NCI-H226 (cell line): ENCODE data around the gene TAF11L6.
"Not testable (repeated sequence)": the region's sequence is repeated elsewhere in the genome, so short reads cannot be mapped to it uniquely, and the experiment has no call there.

Source experiments
- DNase-seq: peaks from one replicate; pipeline ENCODE4 v3.0.0-alpha.2; 2015

The TAF11L6 gene

GRCh38 chr5:17528369-17528768 lies at the start of gene TAF11L6:
TSS of gene TAF11L6 (plus strand) at chr5:17528669.
- DNase-seq, result not testable (repeated sequence)

GRCh38 chr5:17481378-17481777 lies 47.1 kb upstream of the TAF11L6 start:
- no peak for DNase-seq

DNA sequence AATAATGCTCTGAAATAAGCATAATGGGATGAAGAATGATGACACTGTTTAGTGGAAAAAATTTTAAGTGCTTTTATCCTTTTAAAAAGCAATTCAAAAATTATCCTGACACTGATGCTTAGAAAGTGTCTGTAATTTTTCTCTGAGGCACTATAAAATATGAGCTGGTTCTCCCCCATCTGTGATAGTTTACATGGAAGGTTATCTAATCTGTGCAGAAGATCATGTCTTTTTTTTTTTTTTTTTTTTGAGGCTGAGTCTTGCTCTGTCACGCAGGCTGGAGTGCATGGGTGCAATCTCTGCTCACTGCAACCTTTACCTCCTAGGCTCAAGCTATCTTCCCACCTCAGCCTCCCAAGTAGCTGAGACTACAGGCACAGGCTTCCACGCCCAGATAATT lies 45.7 kb upstream of the TAF11L6 start:
- DNase-seq, result no peak

DNA sequence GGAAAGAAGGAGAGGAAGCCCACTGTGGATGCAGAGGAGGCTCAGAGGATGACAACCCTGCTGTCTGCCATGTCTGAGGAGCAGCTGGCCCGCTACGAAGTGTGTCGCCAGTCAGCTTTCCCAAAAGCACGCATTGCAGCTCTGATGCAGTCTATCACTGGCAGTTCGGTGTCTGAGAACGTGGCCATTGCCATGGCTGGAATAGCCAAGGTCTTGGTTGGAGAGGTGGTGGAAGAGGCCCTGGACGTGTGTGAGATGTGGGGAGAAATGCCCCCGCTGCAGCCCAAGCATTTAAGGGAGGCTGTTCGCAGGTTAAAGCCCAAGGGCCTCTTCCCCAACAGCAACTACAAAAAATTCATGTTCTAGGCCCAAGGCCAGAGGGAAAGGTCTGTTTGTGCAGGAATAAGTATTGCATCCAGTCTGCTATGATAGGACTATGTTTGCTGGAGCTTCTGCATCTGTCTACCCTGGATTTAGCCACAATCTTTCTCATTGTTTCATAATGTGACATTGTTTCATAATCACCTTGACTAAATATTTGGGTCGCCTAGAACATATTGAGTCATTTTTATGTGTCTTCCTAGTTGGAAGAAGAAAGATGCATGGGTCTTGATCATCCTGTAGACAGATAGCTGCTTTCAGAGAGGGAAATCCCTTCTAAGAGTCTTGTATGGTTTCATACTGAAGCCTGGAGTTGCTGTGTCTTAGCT lies 41.9 kb upstream of the TAF11L6 start:
- DNase-seq, result not testable (repeated sequence)

DNA sequence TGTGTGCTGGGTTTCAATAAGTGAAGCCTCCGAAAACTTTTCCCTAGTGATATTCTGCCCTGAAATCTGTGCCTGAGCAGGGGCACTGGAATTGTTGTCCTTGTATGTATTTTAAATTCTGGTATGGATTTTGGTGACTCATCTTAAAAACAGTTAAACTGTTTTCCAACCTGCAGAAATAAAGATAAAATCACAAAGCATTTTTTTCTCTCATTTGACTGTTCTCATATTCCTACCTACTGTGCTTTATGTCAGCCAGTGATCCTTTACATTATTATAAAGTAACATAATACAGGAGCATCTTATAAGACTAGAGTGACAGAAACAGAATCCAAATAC lies 41.3 kb upstream of the TAF11L6 start:
- no peak for DNase-seq

- DNase-seq, result not testable (repeated sequence)
Measured at GRCh38 chr5:17491257-17491656, 37.2 kb upstream of the TAF11L6 start.

DNA sequence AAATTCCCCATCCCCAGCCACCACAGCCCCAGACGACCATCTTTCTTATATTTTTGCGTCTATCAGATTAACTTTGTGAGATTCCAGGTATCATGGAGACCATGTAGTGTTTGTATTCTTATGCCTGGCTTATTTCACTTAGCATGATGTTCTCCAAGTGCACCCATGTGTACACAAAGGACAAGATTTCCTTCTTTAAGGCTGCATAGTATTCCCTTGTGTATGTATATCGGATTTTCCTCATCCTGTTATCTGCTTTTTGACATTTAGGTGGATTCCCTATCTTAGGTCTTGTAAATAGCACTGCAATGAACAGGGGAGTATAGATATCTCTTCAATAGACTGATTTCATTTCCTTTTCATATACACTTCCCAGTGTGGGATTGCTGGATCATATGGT lies 35.7 kb upstream of the TAF11L6 start:
- no peak for DNase-seq

- DNase-seq, result no peak
Measured at GRCh38 chr5:17497446-17497845, 31.0 kb upstream of the TAF11L6 start.

- DNase-seq, result not testable (repeated sequence)
Measured at GRCh38 chr5:17497931-17498330, 30.5 kb upstream of the TAF11L6 start, which contains the start of gene TAF11L2. TSS of gene TAF11L2 (plus strand) at chr5:17498231.

DNA sequence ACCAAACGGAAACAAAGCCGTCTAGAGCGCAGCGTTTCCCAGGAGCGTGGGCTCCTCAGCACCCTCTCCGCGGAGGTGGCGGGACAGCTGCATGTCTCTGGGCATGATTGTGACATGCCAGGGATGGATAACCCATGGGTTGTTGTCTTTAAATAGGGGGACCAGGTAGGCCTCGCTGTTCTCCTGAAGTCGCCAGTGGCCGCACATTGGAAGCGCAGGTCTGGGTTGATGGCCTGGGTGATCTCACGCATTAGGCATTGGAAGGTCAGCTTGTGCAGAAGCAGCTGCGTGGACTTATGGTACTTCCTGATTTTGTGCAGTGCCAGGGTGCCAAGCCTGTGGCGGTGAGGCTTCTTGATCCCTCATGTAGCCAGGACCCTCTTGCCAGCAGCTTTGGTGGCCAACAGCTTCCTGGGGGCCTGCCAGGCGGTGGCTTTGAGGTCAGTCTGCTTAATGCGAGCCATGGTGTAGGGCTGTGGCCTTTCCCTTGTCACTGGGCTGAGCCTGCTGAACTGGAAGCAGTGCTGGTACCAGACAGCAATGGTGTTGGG lies 16.6 kb upstream of the TAF11L6 start:
- DNase-seq, result no peak

DNA sequence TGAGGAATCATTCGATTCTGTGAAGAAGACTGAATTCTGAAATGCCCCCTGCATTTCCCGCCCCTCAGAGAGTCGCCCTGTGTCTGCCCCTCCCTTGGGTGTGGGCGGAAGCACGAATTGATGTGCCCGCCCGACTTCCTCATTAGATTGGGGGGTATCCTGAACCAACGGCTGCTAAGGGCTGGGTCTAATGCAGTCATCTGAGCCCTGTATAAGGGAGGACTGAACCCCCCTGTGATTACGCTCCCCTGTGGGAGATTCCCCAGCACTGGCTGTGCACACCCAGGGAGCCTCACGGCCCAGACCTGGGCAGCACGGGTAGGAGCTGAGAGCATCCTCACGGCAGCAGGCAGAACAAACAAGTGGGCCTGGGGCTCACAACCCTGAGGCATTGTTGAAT lies 10.9 kb upstream of the TAF11L6 start:
- not testable (repeated sequence) for DNase-seq

DNA sequence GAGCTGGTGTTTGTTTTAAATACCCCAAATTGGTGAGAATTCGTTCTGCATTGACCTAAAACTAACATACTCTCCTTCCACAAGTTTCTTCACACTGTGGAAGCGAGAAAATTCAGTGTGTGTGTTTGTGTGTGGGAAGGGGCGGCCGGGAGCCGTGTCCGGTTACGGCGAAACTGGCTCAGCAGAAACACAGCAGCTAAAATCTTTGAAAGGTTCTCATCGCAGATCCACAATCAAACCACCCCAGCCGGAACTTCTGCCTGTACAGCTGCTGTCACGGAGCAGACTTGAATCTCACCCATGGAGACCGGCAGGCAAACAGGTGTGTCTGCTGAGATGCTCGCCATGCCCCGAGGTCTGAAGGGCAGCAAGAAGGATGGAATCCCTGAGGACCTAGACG lies 10.4 kb upstream of the TAF11L6 start, which contains the start of gene TAF11L3:
TSS of gene TAF11L3 (plus strand) at position 301 of the 400 bp plus-strand sequence.
- not testable (repeated sequence) for DNase-seq

DNA sequence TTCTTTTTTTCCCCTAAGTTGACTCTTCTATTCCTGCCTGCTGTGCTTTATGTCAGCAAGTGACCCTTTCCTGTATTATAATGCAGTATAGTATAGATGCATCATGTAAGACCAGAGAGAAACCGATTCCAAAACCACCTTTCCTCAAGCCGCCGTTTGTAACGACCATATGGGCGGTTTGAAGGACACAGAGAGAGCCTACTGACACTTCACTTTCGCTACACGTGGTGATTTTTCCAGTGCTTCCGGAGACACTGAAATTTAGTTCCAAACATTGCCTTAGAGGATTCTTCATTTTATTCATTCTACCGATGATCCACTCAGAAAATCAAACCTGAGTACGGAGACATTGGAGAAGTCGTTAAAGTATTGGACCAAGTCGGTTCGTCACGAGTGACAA lies 9.0 kb upstream of the TAF11L6 start:
- not testable (repeated sequence) for DNase-seq

DNA sequence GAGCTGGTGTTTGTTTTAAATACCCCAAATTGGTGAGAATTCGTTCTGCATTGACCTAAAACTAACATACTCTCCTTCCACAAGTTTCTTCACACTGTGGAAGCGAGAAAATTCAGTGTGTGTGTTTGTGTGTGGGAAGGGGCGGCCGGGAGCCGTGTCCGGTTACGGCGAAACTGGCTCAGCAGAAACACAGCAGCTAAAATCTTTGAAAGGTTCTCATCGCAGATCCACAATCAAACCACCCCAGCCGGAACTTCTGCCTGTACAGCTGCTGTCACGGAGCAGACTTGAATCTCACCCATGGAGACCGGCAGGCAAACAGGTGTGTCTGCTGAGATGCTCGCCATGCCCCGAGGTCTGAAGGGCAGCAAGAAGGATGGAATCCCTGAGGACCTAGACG lies 7.0 kb upstream of the TAF11L6 start, which contains the start of gene TAF11L4:
TSS of gene TAF11L4 (plus strand) at position 301 of the 400 bp plus-strand sequence.
- not testable (repeated sequence) for DNase-seq

- DNase-seq, result not testable (repeated sequence)
Measured at GRCh38 chr5:17524935-17525334, 3.5 kb upstream of the TAF11L6 start, which contains the start of gene TAF11L5. TSS of gene TAF11L5 (plus strand) at chr5:17525235.

- DNase-seq, result not testable (repeated sequence)
Measured at GRCh38 chr5:17526504-17526903, 2.0 kb upstream of the TAF11L6 start.
